ENCODE measurements around the gene PHOX2B. TPM values are rescaled to one million over a fixed set of nuclear protein-coding genes. Genes with fewer than 3 reads are reported as not detected.

Gene PHOX2B
- total RNA-seq, 2 donors from 2014 or later = not detected

- H3K9ac ChIP-seq (ENCODE audit: extremely low read depth, low read length, poor library complexity, severe bottlenecking) = no peak overlapping the region
- WGBS, 2 experiments (ENCODE audit: insufficient coverage in 1 of 2, insufficient read length in 1 of 2) = 38% methylated on average over 3 of the region's 3 CpGs; no CpG with 5 or more reads in 1 of the 2 experiments
- Mint-ChIP-seq H3K27ac (no peak overlapping the region), H3K4me3 (no peak overlapping the region), H3K36me3 (ENCODE audit: low read depth) (no peaks in the 10 kb centered on the region), H3K4me1 (no peaks in the 10 kb centered on the region), H3K9me3 (no peaks in the 10 kb centered on the region), H3K27me3 (ENCODE audit: insufficient read depth) (peaks cover 85% of the 10 kb centered on the region)
- H3K4me3 ChIP-seq (ENCODE audit: low read length) = no peak overlapping the region
- no peaks in the 10 kb centered on the region for H3K36me3 ChIP-seq (ENCODE audit: control insufficient read depth, insufficient read depth, low read length)
- no peak for TF ChIP-seq CTCF (conservative IDR thresholded peaks at IDR 0.05)
- H3K4me1 ChIP-seq (ENCODE audit: control insufficient read depth, insufficient read depth, low read length) = no peaks in the 10 kb centered on the region
- peak; percentile 67 for DNase-seq
- H3K9me3 ChIP-seq (ENCODE audit: control insufficient read depth, low read length) = no peaks in the 10 kb centered on the region
- peaks cover 85% of the 10 kb centered on the region for H3K27me3 ChIP-seq (ENCODE audit: control insufficient read depth, insufficient read depth, low read length, poor library complexity, severe bottlenecking)
- H3K27ac ChIP-seq (ENCODE audit: low read depth, low read length) = no peak overlapping the region
Measured at GRCh38 chr4:41757521-41758156, 9.1 kb upstream of the PHOX2B start.

- Histone ChIP-seq H3K9ac (ENCODE audit: extremely low read depth, low read length, poor library complexity, severe bottlenecking) (no peak overlapping the region), H3K27ac (ENCODE audit: low read depth, low read length) (no peak overlapping the region), H3K27me3 (ENCODE audit: control insufficient read depth, insufficient read depth, low read length, poor library complexity, severe bottlenecking) (peaks cover 93% of the 10 kb centered on the region), H3K9me3 (ENCODE audit: control insufficient read depth, low read length) (no peaks in the 10 kb centered on the region), H3K4me3 (ENCODE audit: low read length) (no peak overlapping the region), H3K4me1 (ENCODE audit: control insufficient read depth, insufficient read depth, low read length) (no peaks in the 10 kb centered on the region), H3K36me3 (ENCODE audit: control insufficient read depth, insufficient read depth, low read length) (no peaks in the 10 kb centered on the region)
- Mint-ChIP-seq H3K4me3 (no peak overlapping the region), H3K9me3 (no peaks in the 10 kb centered on the region), H3K36me3 (ENCODE audit: low read depth) (no peaks in the 10 kb centered on the region), H3K4me1 (peaks cover 17% of the 10 kb centered on the region), H3K27me3 (ENCODE audit: insufficient read depth) (peaks cover 94% of the 10 kb centered on the region), H3K27ac (no peak overlapping the region)
- no peak for TF ChIP-seq CTCF (conservative IDR thresholded peaks at IDR 0.05)
- no peak for DNase-seq
Measured at GRCh38 chr4:41753942-41754341, 5.4 kb upstream of the PHOX2B start.

GRCh38 chr4:41752081-41752836 lies 3.7 kb upstream of the PHOX2B start:
- no peaks in the 10 kb centered on the region for H3K36me3 ChIP-seq (ENCODE audit: control insufficient read depth, insufficient read depth, low read length)
- DNase-seq = no peak
- Mint-ChIP-seq H3K27me3 (ENCODE audit: insufficient read depth) (peaks cover 99% of the 10 kb centered on the region), H3K4me3 (peak overlapping the region; percentile 49), H3K4me1 (peaks cover 25% of the 10 kb centered on the region), H3K27ac (no peak overlapping the region), H3K9me3 (no peaks in the 10 kb centered on the region), H3K36me3 (ENCODE audit: low read depth) (no peaks in the 10 kb centered on the region)
- 9% methylated on average over 6 of the region's 10 CpGs; no CpG with 5 or more reads in 1 of the 2 experiments for whole genome bisulfite sequencing, 2 experiments (ENCODE audit: insufficient coverage in 1 of 2, insufficient read length in 1 of 2)
- no peak overlapping the region for H3K4me3 ChIP-seq (ENCODE audit: low read length)
- no peaks in the 10 kb centered on the region for H3K4me1 ChIP-seq (ENCODE audit: control insufficient read depth, insufficient read depth, low read length)
- TF ChIP-seq CTCF (conservative IDR thresholded peaks at IDR 0.05) = no peak
- no peak overlapping the region for H3K27ac ChIP-seq (ENCODE audit: low read depth, low read length)
- no peak overlapping the region for H3K9ac ChIP-seq (ENCODE audit: extremely low read depth, low read length, poor library complexity, severe bottlenecking)
- H3K9me3 ChIP-seq (ENCODE audit: control insufficient read depth, low read length) = no peaks in the 10 kb centered on the region
- peaks cover 100% of the 10 kb centered on the region for H3K27me3 ChIP-seq (ENCODE audit: control insufficient read depth, insufficient read depth, low read length, poor library complexity, severe bottlenecking)
